ENCODE results near the gene RASA3.
"Not testable (repeated sequence)": the region's sequence is repeated elsewhere in the genome, so short reads cannot be mapped to it uniquely, and the experiment has no call there.

RASA3 gene

DNA sequence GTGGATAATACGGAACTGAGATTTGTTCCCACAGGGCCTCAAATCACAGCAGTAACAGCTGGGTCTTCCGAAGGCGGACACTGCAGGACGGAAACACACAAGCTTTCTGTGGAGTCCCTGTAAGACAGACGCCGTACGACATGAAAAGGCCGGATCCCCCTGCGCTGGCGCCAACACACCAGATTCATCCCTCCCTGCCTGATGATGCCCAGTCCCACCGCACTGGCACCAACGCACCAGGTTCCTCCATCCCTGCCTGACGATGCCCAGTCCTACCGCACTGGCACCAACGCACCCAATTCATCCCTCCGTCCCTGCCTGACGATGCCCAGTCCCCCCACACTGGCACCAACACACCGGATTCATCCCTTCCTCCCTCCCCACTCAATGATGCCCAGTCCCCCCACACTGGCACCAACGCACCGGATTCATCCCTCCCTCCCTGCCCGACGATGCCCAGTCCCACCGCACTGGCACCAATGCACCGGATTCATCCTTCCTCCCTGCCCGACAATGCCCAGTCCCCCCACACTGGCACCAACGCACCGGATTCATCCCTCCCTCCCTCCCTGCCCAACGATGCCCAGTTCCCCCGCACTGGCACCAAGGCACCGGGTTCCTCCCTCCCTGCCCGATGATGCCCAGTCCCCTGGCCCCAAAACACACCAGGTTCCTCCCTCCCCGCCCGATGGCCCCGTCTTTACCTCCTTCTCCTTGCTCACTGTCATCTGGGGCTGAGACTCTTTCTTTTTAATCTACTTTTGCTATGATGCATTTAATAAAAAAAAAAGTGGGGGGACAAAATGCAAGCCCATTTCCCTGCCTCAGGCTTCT is 55.1 kb downstream of the RASA3 start:
- no peak for DNase-seq

DNA sequence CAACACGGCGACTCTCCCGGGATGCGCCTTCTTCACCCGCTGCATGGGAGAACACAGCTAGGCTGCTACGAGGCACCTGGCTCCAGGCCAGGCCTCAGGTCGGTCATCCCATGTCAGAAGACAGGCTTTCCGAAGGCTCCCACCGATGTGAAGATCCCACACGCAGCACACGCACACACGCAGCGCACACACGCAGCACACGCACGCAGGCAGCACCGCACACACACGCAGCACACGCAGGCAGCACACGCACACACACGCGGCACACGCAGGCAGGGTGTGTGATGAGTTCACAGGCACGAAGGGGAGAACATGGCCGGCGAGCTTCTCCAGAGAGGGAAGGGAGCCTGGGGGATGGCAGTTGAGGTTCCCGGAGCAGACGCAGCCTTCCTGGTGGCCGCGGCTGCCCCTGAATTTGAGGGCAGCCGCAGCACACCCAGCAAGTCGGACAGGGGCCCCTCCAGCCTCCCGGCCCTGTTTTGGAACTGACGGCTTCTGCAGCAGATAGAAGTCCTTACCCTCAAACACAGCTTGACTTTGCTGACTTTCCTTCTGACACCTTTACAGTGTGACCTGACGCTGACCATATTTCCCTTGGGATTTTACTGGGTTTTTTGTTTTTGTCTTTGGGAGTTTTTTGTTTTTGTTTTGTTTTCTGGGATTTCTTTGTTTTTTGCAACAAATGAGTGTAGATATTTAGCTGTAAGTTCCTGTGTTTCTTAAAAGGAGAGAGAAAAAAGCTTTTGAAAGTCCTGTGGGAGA is 55.9 kb downstream of the RASA3 start:
- DNase-seq = no peak

DNA sequence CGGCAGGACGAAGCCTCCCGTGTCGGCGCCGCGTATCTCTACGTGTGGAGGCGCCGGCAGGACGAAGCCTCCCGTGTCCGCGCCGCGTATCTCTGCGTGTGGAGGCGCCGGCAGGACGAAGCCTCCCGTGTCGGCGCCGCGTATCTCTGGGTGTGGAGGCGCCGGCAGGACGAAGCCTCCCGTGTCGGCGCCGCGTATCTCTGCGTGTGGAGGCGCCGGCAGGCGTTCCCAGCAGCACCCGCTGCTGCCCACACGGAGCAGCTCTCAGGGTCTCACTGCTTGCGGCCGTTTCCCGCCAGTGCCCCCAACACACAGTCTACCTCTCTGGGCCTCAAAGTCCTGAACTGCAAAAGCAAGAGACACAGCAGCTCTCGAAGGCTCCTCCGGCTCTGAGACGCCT is 56.6 kb downstream of the RASA3 start:
- DNase-seq = not testable (repeated sequence)

DNA sequence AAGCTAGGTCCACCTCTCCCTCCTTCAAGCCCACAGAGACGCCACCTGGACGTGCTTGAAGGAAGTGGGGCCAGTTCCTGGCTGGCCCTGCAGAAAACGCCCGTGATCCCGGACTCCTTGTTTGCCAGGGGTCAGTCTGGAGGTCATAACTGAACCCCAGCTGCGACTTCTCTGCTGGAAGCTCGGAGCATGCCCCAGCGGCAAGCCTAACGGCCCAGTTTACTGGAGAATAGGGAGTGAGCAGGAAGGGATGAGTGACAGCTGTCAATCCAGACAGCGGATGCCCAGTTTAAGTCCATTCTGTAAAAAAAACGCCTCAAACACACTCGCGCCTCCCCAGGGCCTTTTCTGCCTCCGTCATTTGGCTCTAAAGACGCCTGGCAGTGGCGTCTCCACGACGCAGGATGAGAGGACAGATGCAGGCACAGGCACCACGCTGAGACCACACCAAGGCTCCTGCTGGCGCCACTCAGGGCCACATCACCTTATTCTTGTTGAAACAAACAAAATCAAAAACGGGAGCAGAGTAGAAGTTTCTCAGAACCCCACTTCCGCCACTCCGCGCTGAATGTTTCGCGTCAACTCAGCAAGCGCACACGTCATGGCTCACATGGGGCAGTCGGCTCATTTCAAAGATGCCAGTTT is 57.6 kb downstream of the RASA3 start:
- no peak for DNase-seq

DNA sequence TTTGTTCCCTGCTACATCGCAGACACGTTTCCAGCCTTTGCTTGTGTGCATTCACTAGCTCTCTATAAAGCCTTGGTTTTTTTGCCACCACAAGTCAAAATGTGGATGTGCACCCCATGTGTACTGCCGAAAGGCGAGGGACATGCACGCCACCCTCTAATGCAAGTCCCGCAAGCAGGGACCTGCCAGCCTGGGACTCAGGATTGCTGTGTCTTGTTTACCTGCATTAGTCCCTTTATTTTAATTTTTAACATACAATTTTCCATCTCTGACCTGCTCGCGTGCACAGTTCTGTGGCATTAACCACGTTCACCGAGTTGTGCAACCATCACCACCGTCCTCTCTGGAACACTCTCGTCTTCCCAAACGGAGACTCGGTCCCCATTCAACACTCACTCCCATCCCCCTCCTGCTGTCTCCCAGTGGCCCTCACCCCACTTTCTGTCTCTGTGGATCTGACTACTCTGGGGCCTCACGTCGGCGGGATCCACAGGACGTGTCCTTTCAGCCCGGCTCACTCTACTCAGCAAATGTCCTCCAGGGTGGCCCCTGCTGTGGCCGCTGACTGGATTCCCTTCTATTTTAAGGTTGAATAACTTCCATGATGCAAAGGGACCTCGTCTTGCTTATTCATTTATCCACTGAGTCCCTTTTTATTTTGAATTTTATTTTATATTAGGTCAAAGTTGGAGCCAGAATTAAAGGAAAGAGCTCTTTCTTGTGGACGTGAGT is 58.4 kb downstream of the RASA3 start:
- DNase-seq = no peak

DNA sequence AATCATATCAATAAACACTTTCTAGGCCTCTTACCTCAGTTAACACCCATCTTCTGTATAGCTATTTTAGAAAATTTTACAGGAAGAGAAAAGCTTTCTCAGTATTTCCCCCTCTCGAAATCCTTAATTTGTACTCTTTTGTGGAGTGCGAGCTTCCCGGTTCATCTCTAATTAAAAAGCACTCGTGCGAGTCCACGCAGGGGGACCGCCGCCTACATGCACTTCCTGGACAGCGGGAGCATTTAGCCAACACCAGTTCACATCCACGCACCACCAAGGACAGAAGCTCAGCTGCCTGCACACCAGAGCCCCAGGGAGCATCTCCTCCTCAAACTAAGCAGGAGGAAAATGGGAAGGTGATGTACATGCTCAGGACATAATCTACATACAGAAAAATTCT is 60.0 kb downstream of the RASA3 start:
- DNase-seq = no peak

DNA sequence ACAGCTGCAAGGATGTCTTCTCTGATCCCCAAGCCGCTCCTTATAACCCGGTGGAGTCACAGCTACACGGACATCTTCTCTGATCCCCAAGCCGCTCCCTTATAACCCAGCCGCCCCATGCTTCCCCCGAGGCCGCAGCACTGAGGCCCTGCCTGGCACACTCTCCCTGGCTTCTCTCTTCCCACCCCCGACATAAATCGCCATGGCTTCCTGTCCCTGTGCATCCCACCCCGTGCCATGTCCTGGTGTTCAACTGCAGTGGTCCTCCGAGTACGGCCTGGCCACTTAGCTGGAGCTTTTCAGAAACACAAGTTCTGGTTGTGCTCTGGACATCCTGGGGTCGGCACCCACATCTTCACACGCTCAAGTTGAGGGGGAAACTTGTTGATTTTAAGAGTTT is 60.4 kb downstream of the RASA3 start:
- DNase-seq = no peak

DNA sequence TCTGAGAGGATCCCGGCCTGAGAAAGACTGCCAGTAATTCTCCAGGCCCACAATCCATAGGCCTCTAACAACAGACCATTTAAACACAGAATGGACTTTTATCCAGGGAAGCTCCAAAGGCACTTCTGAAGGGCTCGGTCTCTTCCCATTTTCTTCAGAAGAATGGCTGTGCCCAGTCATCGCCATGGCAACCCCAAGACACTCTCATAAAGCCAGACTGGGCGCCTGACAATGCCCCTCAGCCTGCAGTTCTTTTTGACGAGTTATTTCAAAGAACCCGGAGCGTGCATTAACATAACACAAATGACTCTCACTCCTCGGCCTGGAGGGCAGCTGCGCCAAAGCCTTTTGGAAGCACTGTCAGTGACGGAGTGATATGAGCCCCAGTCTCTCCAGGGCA is 61.0 kb downstream of the RASA3 start:
- DNase-seq = no peak

DNA sequence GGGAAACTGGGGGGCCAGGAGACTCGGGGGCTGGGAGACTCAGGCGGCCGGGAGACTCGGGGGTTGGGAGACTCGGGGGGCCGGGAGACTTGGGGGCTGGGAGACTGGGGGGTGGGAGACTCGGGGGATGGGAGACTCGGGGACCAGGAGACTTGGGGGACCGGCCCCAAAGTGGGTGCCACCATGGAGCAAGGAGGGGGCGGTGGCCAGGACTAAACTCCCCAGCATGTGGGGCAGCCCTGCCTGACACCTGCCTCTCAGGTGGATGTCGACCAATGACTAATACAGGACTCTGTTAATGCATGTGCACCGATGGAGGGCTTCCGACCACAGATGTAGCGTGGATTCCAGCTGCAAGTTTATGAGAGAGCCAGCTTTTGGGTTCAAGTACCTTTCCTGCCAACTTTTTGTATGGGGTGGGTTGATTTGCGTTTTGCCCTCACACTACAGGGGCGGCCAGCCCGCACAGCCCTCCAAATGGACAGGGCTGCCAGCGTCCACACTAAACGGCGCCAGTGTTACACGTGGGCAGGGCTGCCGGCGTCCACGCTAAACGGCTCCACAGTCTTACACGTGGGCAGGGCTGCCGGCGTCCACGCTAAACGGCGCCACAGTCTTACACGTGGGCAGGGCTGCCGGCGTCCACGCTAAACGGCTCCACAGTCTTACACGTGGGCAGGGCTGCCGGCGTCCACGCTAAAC is 62.2 kb downstream of the RASA3 start:
- no peak for DNase-seq

DNA sequence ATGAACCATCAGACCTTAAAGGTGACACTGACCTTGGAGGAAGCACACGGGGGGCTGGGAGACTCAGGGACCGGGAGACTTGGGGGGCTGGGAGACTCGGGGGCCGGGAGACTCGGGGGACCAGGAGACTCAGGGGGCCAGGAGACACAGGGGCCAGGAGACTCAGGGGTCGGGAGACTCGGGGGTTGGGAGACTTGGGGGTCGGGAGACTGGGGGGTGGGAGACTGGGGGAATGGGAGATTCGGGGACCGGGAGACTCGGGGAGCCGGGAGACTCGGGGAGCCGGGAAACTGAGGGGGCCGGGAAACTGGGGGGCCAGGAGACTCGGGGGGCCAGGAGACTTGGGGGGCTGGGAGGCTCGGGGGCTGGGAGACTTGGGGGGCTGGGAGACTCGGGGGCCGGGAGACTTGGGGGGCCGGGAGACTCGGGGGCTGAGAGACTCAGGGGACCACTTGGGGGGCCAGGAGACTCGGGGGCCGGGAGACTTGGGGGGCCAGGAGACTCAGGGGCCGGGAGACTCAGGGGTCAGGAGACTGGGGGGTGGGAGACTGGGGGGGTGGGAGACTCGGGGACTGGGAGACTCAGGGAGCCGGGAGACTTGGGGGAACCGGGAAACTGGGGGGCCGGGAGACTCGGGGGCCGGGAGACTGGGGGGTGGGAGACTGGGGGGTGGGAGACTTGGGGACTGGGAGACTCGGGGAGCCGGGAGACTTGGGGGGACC is 62.9 kb downstream of the RASA3 start:
- no peak for DNase-seq

DNA sequence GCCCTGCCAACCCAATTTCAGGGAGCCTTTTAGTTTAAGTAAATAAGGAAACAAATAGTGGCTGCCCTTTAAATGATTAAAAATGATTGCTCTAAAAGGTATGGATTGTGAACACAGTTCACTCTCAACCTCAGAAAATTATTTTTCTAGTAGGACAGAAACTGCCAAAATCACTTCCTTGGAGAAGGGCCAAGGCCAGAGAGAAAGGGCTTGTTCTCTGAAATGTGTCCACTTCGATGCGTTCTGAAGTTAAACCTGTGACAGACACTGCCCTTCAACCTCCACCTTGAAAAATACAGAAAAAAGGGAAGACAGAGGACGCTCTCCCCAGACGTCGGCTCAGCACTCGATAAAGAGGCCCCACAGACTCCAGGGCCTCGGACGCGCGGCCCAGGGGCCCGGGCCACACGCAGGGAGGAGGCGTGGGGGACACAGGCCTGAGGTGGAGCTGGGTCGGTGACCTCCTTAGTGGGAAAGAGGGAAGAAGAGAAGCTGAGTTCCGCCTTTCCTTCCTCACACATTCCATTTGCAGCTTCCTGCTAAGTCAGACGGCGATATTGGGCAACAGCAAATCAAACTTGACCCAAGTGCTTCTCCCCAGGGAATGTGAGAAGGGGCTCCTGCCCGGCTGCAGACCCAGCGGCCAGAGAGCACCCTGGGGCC is 63.6 kb downstream of the RASA3 start:
- peak; percentile 60 to 83 (median 75) for DNase-seq

DNA sequence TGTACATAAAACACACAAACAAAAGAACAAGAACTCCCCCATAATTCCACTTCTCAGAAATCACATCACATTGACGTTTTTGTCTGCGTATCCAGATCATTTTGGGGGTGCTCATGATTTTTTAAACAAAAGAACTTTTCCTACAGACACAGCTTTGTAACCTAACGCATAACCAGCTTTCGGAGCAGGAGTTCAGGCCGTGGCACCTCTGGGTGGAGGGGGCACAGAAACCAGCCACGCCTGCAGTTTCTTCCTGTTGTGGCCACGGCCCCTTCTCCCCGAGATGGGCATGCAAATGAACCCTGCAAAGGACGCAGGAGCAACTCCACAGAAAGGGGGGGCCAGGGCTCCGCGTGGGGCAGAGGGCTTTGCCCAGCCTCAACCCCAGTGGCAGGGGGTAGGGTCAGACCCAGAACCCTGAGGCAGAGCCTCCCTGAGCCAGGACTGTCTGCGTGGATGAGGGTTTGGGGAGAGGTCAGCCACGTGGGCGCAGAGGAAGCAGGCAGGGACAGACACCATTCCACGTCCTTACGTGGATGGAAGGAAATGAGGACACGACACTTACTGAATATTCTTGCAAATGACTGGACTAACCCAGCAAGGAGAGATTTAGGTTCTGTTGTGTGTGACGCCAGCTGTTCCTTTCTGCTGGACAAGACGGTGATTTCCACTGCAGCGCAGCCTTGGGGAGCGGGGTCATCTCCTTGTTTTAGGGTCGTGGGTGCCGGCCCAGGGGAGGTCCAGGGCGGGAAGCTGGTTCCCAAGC is 64.4 kb downstream of the RASA3 start:
- peak; percentile 54 to 83 (median 71) for DNase-seq

DNA sequence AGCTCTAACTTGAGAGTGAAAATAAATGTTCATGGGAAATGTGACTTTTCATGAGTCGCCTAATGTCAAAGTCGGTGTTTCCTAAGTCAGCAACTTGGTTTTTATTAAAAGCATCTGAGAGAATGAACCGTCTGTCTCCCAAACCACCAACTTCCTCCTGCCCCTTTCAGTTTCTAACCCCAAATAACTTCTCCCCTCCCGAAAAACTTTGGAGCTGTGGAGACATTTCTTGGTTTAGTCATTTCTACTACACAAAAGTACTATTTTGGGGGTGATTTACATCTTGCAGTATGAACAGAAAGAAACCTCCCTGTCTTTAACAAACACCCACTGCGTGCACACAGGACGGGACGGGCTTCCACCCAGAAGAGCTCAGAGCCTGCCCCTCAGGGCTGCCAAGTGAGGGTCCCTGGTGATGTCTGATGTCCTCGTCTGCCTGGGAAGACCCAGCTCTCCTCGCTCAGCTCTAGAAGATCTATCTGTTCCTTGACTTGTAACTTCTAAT is 65.0 kb downstream of the RASA3 start:
- peak; percentile 85 to 97 (median 91) for DNase-seq

DNA sequence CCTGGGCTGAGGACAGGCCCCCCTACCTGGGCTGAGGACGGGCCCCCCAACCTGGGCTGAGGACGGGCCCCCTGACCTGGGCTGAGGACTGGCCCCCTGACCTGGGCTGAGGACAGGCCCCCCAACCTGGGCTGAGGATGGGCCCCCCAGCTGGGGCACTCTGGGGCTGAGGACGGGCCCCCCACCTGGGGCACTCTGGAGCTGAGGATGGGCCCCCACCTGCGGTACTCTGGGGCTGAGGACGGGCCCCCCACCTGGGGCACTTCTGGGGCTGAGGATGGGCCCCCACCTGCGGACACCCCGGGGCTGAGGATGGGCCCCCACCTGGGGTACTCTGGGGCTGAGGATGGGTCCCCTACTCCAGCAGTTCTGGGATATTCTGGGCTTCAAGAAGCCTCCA is 65.5 kb downstream of the RASA3 start:
- DNase-seq = no peak

DNA sequence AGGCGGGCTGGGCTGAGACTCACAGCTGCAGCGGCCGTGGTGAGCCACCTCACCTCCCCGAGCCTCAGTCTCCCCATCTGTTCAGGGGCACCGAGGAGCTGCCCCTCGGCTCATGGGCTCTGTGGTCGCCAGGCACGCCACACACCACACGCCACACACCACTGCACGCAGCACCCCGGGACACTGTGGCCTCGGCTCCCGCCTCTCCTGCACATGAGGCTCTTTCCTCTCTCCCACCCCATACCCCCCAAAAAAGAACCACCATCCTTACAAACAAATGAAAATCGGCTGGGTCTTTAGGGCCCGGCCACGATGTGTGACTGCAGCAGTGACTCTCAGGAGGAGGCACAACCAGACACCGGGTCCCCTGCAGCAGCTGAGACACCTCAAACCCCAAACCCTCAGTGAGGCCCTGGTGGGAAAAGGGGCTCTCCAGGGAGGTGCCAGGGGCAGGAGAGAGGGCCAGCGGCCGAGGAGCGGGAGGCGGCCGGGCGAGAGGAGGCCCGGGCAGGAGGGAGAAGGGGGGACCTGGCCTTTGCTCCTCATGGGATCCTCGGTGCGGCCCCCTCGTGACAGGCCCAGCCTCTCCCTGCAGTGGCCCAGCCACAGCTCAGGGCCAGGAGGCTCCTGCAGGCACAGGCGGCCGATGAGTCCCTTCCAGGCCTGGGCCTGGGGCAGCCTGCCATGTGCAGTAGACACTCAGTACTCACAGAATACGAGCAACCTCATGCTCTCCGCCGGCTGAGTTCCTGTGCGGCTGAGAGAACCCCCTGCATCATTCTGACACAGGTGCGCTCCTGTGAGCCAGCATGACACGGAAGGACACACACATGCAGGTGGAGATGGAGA is 66.3 kb downstream of the RASA3 start:
- no peak for DNase-seq

DNA sequence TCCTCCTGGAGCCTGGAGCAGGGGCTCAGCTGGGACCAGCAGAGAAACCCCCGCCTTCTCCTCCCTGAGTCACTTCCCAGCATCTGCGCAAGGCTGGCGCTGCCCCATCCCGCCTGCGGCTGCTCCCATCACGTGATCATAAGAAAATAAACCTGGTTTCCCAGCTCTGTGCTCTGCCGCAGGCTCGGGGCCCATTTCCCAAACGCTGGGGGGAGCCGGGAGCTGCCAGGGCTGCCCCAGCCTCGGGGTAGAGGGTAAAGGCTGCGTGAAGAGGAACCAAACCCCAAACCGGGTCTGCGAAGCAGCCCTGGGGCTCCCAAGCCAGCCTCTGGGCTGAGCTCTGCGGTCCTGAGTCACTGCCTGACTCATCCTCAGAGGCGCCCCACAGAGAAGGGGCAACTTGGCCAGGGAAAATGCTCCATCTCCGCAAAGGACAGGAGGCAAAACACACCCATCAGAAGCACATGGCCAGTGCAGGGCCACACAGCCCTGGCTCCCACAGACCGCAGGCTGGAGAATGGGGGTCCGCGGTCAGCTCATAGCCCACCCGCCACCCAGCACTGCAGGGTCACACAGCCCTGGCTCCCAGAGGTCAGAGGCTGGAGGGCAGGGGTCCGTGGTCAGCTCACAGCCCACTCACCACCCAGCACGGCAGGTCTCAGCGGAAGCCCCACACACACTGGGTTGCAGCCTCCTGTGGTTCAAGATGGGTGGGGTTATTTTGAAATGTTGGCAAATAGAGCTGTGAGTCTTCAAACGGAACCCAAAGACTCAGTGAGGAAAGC is 67.1 kb downstream of the RASA3 start:
- DNase-seq = peak; percentile 95 to 99 (median 96)

DNA sequence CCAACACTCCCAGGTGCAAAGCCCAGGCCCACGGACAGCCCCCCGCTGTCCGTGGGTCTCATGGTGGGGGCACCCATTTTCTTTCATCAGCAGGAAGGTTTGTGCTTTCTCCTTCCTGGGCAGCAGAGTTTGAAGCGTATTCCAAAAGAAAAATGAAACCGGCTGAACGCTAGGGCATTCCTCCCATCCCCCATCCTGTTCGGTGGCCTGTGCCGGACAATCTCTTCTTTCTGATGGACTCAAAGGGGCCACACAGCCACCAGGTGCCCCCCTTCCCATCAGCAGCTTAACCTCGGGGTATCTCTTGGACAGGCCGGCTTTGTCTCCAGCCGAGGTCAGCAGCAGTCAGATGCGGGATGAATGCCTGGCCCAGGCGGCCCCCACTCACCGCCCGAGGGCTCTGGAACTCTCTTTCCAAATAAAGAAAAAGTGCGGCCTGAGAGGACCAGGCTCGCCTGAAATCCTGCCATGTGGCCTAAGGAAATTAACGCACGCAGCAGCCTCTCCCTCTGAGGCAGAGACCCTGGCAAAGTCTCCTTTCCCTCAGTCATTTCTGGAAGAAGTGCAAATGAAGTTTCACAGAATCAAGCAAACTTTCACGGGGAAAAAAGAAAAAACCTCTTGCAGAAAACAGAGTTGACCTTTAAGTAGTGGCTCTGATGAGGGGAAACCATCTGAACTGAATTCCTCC is 67.8 kb downstream of the RASA3 start:
- peak; percentile 35 to 58 (median 58) for DNase-seq
